ENCODE measurements around the gene SDHD.

- no peak for TF ChIP-seq GTF2A2 (tag; IDR thresholded peaks at IDR 0.05)
- TF ChIP-seq CTCF (IDR thresholded peaks at IDR 0.05 in 2 of 3, conservative IDR thresholded peaks at IDR 0.05 in 1 of 3; ENCODE audit: insufficient read depth in 2 of 3, low read depth in 1 of 3, low read length in 3 of 3): no peak
- no peak for TF ChIP-seq MAX (CRISPR knock-in tag; IDR thresholded peaks at IDR 0.05)
- TF ChIP-seq CHD2 (IDR thresholded peaks at IDR 0.05; ENCODE audit: low read depth, low read length): no peak
- TF ChIP-seq POLR2A (conservative IDR thresholded peaks at IDR 0.05): no peak
These were observed 31.5 kb downstream of the SDHD start for GRCh38 chr11:112118176-112118575.

All from K562 (cell line).